Stimulated activated CD8-positive, alpha-beta memory T cell treated with anti-CD3 and anti-CD28 coated beads, Interleukin-2, amount 100 ng/mL, for 1 hour (primary cell): ENCODE data around the gene YPEL4.

ENCODE experiments used
- DNase-seq, 2 donors: peaks; one replicate each; pipeline ENCODE4 v3.0.0-alpha.2; 2020; ENCODE audit warnings: low read depth in 2 of 2

The YPEL4 gene

GRCh38 chr11:57633394-57634070 lies 16.2 kb downstream of the YPEL4 start:
- no peak for DNase-seq

DNA sequence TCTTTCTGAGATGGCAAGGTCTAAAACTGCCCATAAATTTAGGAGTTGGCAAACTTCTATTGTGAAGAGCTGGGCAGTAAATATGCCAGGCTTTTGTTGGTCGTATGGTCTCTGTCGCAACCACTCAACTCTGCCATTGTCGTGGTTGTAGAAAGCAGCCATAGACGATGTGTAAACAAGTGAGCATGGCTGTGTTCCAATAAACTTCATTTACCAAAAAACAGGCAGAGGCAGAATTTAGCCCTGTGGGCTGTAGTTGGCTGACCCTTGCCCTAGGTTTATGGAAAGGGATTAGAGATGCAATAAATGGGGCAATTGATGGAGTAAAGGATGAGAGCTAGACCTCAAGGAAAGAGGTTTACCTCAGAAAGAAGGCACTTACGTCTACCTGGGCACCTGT lies 17.6 kb downstream of the YPEL4 start:
- DNase-seq = no peak

DNA sequence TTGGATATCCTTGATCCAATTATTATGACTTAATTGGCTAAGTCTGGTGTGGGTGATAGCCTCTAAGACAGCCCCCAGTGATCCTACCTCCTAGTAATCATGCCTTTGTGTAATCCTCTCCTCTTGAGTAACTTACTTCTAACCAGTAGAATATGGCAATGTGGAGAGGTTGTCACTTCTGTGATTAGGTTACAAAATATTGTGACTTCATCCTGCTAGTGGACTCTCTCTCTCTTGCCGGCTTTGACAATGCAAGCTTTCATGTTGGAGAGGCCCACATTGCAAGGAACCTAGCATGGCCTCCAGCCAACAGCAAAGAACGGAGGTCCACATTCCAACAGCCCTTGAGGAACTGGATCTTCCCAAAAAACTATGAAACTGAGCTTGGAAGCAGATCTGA lies 19.5 kb downstream of the YPEL4 start:
- no peak for DNase-seq

- no peak for DNase-seq
These were observed 22.8 kb downstream of the YPEL4 start for GRCh38 chr11:57626895-57627294.

GRCh38 chr11:57624864-57625263 lies 24.8 kb downstream of the YPEL4 start:
- no peak for DNase-seq

DNA sequence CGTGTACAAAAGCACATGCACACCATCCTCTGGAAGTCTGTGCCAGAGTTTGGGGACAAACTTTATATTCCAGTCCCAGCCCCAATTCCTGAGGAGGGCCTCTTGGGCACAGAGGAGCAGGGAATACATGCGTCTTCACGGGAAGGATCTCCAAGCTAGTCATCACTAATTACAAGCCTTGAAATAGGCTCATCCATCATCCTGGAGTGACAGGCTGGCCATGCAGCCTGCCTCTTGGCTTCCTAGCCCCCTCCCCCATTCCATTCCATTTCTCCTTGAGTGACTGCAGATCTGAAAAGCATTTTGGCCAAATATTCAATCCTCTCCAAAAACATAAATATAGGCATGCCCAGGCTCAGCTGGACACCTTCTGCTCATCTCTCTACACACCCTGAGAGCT lies 27.4 kb downstream of the YPEL4 start:
- DNase-seq = no peak

GRCh38 chr11:57620467-57620866 lies 29.2 kb downstream of the YPEL4 start:
- no peak for DNase-seq

- no peak for DNase-seq
These were observed 30.4 kb downstream of the YPEL4 start for GRCh38 chr11:57619331-57619730.

GRCh38 chr11:57618438-57618837 lies 31.3 kb downstream of the YPEL4 start:
- no peak for DNase-seq

DNA sequence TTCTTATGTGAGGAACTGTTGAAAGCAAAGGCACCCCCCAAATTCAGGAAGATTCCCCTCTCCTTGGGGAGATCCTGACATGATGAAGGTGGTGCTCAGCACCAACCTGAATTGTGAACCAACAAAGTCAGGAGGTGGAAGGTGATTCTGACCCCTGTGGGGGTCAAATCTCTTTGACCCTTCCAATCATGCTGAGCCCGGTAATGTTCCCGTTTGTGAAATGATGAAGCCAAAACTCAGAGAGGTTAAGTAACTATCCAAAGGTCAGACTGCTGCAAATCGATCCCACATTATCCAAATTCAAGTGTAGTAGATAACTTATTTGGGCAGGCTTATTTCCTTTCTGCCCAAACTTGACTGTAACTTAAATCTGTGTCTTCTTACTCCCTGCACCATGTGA lies 33.1 kb downstream of the YPEL4 start:
- DNase-seq = no peak

DNA sequence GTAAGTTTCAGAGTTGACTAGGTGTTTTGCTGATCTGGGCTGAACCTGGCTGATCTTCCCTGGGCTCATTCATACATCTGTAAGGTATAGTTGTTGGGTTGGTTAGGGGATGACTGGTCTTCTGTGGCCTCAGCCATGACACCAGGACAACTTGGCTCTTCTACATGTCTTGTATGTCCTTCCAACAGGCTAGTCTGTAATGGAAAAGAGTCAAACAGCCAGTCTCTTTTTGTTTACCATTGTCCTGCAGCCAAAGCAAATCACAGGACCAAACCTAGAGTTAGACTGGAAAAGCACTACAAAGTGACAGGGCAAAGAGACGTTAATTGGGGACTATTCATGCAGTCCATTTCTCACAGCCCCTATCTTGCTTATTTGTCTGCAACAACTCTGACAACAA lies 34.4 kb downstream of the YPEL4 start:
- DNase-seq = no peak

DNA sequence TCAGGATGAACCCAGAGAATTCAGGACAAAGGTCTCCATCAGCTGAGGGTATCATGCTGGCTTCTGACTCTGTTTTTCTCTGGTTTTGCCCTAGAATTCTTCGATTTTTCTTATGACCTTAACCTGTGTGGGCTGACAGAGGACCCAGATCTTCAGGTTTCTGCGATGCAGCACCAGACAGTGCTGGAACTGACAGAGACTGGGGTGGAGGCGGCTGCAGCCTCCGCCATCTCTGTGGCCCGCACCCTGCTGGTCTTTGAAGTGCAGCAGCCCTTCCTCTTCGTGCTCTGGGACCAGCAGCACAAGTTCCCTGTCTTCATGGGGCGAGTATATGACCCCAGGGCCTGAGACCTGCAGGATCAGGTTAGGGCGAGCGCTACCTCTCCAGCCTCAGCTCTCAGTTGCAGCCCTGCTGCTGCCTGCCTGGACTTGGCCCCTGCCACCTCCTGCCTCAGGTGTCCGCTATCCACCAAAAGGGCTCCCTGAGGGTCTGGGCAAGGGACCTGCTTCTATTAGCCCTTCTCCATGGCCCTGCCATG lies 35.4 kb downstream of the YPEL4 start:
- no peak for DNase-seq

- no peak for DNase-seq
These were observed 39.5 kb downstream of the YPEL4 start for GRCh38 chr11:57610170-57610569.

GRCh38 chr11:57605028-57605420 lies 44.7 kb downstream of the YPEL4 start:
- no peak for DNase-seq

DNA sequence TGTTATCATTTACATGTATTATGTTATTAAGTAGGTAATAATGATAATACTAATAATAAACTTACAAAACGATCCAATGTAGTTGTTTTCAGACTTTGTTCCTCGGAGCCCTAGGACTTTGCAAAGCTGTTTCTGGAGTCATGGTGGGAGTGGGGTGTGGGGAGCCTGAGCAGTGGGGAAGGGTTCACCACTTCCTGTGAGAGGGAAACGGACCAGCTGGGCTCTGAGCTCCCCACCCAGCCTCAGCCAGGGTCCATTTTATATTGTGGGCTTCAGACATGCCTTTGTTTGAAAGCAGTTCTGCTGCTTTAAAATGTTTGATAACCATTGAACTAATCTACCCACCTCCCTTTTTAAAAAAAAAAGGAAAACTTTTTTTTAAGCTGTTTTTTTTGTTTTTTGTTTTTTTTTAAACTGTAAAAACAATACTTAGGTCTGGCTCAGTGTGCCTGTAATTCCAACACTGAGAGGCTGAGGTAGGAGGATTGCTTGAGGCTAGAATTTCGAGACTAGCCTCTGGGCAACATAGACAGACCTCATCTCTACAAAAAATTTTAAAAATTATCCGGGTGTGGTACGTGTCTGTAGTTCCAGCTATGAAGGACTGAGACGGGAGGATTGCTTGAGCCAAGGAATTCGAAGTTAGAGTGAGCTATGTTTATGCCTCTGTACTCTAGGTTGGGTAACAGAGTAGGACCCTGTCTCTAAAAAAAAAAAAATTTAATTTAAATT lies 45.2 kb downstream of the YPEL4 start:
- no peak for DNase-seq

- no peak for DNase-seq
These were observed 48.4 kb downstream of the YPEL4 start for GRCh38 chr11:57601297-57601696.

DNA sequence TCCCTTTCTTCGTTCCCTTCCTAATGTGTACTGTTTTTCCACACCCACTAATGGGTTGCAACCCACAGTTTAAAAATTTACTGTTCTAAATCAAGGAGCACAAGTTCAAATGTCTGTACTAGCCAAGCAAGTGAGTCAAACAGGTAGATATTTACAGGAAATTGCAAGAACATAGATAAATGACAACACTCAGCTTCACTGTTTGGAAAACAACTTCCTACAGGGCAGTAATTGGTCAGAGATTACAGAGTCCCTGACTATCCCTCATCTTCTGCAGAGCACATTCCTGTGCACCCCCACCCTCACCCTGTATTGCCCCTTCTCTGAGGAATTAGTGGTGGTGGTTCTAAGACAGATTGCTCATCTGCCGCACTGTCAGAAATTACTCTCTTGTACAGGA lies 50.3 kb downstream of the YPEL4 start:
- no peak for DNase-seq

- DNase-seq = no peak
These were observed 50.9 kb downstream of the YPEL4 start for GRCh38 chr11:57598831-57599155.

- DNase-seq = no peak
These were observed 51.5 kb downstream of the YPEL4 start for GRCh38 chr11:57597916-57598830.

DNA sequence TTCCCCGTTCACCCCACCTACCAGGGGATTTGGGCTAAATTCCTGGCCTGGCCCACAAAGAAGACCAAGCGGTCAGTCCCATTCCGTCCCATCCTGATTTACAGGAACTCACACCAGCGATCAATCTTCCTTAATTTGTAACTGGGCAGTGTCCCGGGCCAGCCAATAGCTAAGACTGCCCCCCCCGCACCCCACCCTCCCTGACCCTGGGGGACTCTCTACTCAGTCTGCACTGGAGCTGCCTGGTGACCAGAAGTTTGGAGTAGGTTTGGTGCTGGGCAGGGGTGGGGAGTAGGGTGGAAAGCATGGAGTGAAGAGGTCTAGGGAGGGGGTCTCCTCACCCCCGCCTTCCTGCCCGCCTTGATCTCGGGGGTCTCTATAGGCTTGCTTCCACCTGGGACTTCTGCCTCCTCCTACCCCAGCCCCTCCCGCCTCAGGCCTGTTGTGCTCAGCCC lies 52.2 kb downstream of the YPEL4 start, which contains the start of gene SERPING1:
TSS of gene SERPING1 (plus strand) at position 225 of the 455 bp plus-strand sequence. CDS start 586 bp downstream, outside the sequence.
- no peak for DNase-seq

- DNase-seq = no peak
These were observed 53.3 kb downstream of the YPEL4 start for GRCh38 chr11:57596266-57596885.
